GM21526 (cell line): ENCODE results near the gene PRRT3.
"Not testable (repeated sequence)": the region's sequence is repeated elsewhere in the genome, so short reads cannot be mapped to it uniquely, and the experiment has no call there.

Experiments
- ATAC-seq: cut with Tn5 transposase; IDR thresholded peaks from one replicate; pipeline ENCODE4 v1.9.1; 2021; ENCODE audit warnings: moderate library complexity; ENCODE audit not compliant: unreplicated experiment, low FRiP score

The PRRT3 gene

DNA sequence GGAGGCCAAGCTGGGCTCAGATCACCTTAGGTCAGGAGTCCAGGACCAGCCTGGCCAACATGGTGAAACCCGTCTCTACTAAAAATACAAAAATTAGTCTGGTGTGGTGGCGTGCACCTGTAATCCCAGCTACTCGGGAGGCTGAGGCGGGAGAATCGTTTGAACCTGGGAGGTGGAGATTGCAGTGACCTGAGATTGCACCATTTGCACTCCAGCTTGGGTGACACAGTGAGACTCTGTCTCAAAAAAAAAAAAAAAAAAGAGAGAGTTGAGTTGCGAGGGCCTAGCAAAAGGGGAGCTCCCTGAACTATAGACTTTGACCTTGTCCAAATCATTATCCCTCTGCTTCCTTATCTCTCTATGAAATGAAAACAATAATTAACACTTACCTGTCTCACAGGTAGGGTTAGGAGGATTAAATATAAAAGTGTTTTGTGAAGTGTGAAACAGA is 51.2 kb downstream of the PRRT3 start:
- not testable (repeated sequence) for ATAC-seq

GRCh38 chr3:9899289-9899791 is 52.9 kb downstream of the PRRT3 start:
- ATAC-seq = no peak

GRCh38 chr3:9898467-9899241 is 53.6 kb downstream of the PRRT3 start:
- no peak for ATAC-seq

DNA sequence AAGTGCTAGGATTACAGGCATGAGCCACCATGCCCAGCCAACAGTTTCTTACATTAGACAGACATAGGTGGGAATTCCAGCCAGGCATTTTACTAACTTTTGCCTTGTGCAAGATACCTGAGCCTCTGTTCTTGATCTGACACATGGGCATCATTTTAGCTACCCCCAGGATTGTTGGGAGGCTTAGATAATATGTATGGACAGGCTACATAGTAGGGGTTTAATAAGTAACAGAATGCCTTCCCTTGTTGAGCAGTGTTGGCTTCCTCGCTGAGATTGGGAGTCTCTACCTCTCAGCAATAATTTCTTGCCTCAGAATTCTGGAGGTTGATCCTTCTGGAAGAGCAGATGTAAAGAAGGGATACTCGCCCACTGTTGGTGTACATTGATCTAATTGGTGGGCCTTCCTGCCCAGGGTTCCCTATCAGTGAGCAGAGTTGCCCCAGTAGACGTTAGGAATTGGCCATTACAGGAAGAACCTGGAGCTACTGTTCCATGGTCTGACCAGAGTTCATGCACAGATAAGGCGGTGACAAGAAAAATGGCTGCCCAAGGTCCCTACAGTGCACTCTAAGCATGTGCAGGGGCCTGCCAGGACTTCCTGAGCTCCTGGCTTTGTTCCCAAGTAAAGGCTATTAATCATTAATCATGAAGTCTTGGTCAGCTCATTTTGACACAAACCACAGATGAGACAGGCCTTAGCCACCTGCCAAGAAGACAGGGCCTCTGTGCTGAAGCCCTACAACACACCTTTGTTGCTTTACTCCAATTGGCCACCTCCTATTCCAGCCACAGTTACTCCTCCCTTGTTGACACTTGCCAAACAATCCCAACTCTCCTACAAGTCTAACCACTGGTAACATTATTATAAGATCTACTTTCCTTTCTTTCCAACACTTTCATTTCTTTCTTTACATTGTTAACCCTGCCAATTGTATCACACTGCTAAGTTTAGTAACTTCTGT is 54.5 kb downstream of the PRRT3 start:
- ATAC-seq = no peak

- ATAC-seq = not testable (repeated sequence)
Measured at GRCh38 chr3:9896755-9897407, 55.3 kb downstream of the PRRT3 start.

DNA sequence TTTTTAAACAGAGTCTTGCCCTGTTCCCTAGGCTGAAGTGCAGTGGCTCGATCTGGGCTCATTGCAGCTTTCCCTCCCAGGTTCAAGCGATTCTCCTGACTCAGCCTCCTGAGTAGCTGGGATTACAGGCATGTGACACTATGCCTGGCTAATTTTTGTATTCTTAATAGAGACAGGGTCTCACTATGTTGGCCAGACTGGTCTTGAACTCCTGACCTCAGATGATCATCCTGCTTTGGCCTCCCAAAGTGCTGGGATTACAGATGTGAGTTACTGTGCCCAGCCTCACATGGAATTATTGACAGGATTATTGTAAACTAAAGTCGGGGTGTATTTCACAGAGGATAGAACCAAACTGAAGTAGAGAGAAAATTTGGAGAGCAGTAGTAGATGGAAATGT is 56.5 kb downstream of the PRRT3 start:
- not testable (repeated sequence) for ATAC-seq
